Trophoblast cell (in vitro differentiated cells and primary cell): ENCODE data around the gene CDC42EP3.

Experiments used
- DNase-seq, 2 donors: peaks; one replicate each; pipeline ENCODE4 v3.0.0-alpha.2; 2016
- H2AFZ ChIP-seq: 2 replicates; pipeline ENCODE4 v1.6.1; 2013; ENCODE audit warnings: low read length, moderate library complexity, mild to moderate bottlenecking; ENCODE audit not compliant: insufficient read depth, poor library complexity
- H2AK5ac ChIP-seq: 2 replicates; pipeline ENCODE4 v1.6.1; 2013; ENCODE audit warnings: mild to moderate bottlenecking, low read length
- H2BK120ac ChIP-seq: 2 replicates; pipeline ENCODE4 v1.6.1; 2013; ENCODE audit warnings: low read length, mild to moderate bottlenecking, moderate library complexity; ENCODE audit not compliant: insufficient read depth, poor library complexity
- H2BK12ac ChIP-seq: 2 replicates; pipeline ENCODE4 v1.6.1; 2013; ENCODE audit warnings: mild to moderate bottlenecking, low read length, moderate library complexity
- H2BK5ac ChIP-seq: 2 replicates; pipeline ENCODE4 v1.6.1; 2013; ENCODE audit warnings: low read length, low read depth, moderate library complexity, mild to moderate bottlenecking; ENCODE audit not compliant: poor library complexity
- H3K14ac ChIP-seq: 2 replicates; pipeline ENCODE4 v1.6.1; 2013; ENCODE audit warnings: mild to moderate bottlenecking, low read length
- H3K18ac ChIP-seq: 2 replicates; pipeline ENCODE4 v1.6.1; 2013; ENCODE audit warnings: mild to moderate bottlenecking, low read length
- H3K23ac ChIP-seq: 2 replicates; pipeline ENCODE4 v1.6.1; 2013; ENCODE audit warnings: low read length
- H3K27ac ChIP-seq: 2 replicates; pipeline ENCODE4 v1.5.1; 2013; ENCODE audit warnings: low read depth, mild to moderate bottlenecking, inconsistent platforms, low read length, moderate library complexity
- H3K27me3 ChIP-seq: 2 replicates; pipeline ENCODE4 v1.6.1; 2013; ENCODE audit warnings: inconsistent platforms, mild to moderate bottlenecking, low read length, moderate library complexity; ENCODE audit not compliant: insufficient read depth
- H3K36me3 ChIP-seq, 2 experiments: 1 replicate in 1 of 2; 2 replicates in 1 of 2; pipeline ENCODE4 v1.6.1; 2013; ENCODE audit warnings: low read length in 2 of 2, mild to moderate bottlenecking in 2 of 2, moderate library complexity in 1 of 2; ENCODE audit not compliant: insufficient read depth in 2 of 2, control insufficient read depth in 1 of 2
- H3K4ac ChIP-seq: 2 replicates; pipeline ENCODE4 v1.6.1; 2013; ENCODE audit warnings: low read depth, mild to moderate bottlenecking, low read length, moderate library complexity
- H3K4me1 ChIP-seq, 2 experiments: 1 replicate in 1 of 2; 2 replicates in 1 of 2; pipeline ENCODE4 v1.6.1; 2013; ENCODE audit warnings: low read length in 2 of 2, mild to moderate bottlenecking in 2 of 2, moderate library complexity in 1 of 2; ENCODE audit not compliant: insufficient read depth in 2 of 2, control insufficient read depth in 1 of 2
- H3K4me2 ChIP-seq: 2 replicates; pipeline ENCODE4 v1.6.1; 2013; ENCODE audit warnings: inconsistent platforms, mild to moderate bottlenecking, low read length, moderate library complexity
- H3K4me3 ChIP-seq: 2 replicates; pipeline ENCODE4 v1.5.1; 2013; ENCODE audit warnings: mild to moderate bottlenecking, low read depth, low read length, inconsistent platforms
- H3K79me1 ChIP-seq: one replicate; pipeline ENCODE4 v1.6.1; 2013; ENCODE audit warnings: low read length
- H3K79me2 ChIP-seq: 2 replicates; pipeline ENCODE4 v1.6.1; 2013; ENCODE audit warnings: low read length, mild to moderate bottlenecking; ENCODE audit not compliant: control insufficient read depth, insufficient read depth, poor library complexity
- H3K9ac ChIP-seq: 2 replicates; pipeline ENCODE4 v1.6.1; 2013; ENCODE audit warnings: mild to moderate bottlenecking, low read length
- H3K9me3 ChIP-seq: 2 replicates; pipeline ENCODE4 v1.6.1; 2013; ENCODE audit warnings: low read depth, mild to moderate bottlenecking, control low read depth, inconsistent platforms, low read length; ENCODE audit not compliant: insufficient read depth
- H4K12ac ChIP-seq: 2 replicates; pipeline ENCODE4 v1.6.1; 2013; ENCODE audit warnings: low read depth, mild to moderate bottlenecking, low read length, moderate library complexity
- H4K8ac ChIP-seq: 2 replicates; pipeline ENCODE4 v1.6.1; 2013; ENCODE audit warnings: low read depth, mild to moderate bottlenecking, low read length, moderate library complexity
- H4K91ac ChIP-seq: one replicate; pipeline ENCODE4 v1.6.1; 2013; ENCODE audit warnings: low read depth, mild to moderate bottlenecking, low read length, moderate library complexity
- WGBS: extraction: QIAGEN DNeasy Blood & Tissue Kit; methylation state at CpG from one replicate; pipeline ENCODE4 v1.1.7; 2013; ENCODE audit warnings: missing lambda C conversion rate; ENCODE audit not compliant: insufficient read length, insufficient coverage; ENCODE audit errors: extremely low coverage; 5-methylcytosine and 5-hydroxymethylcytosine counted together

CDC42EP3 gene

DNA sequence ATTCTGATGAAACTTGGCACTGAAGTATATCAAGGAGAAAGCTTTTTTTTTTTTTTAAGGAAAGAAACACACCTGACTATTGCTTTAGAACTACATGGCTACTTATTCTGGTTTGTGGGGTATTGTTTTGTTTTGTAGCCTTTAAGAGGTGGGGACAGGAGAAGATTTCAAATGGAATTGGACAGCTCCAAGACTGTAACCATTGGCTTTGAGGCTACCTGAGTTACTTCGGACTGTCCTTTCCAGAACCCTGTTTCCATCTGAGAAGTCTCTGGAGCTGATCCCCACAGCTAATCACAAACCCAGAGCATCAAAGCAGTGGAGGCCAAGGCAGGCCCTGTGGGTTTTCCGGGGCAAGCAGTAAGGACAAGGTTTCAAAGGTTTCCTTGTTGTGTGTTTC is 4.7 kb downstream of the CDC42EP3 start:
- H3K9me3 ChIP-seq = no peaks in the 10 kb centered on the region

DNA sequence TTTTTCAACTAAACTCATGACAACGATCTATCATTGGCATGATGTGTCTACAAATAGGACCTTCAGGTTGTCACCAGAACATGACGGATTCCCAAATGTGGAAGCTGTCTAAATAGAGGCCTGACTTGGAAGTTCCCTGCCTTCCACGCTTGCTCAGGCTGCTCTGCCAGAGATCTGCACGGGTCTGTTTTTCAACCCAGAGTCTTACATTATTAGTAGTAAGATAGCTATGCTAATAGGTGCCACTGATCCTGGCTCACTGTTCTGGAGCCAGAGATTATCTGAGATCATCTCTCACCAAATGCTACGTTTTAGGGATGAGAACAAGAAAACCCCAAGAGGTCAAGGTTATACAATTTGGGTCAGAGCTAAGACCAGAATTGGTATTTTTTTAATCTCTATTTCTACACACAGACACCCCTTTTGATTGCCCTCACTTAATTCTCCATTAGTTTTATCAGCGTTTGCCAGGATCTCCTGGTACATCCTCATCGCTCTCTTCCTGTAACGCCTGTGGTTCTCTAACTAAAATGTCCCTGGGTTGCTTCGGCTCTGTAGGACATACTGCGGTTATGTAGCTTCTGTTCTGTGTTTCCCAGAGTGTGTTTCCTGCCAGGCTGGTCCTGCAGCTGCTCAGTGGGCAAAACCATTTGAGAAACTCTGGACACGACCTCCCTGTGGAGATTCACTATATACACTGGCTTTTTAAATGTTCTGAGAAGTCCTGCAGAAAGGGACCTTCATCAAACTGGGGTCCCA is 5.7 kb downstream of the CDC42EP3 start:
- Histone ChIP-seq H2BK5ac (no peak overlapping the region), H3K27ac (no peak overlapping the region), H3K4ac (peak overlapping the region; percentile 12), H4K8ac (no peak overlapping the region), H3K23ac (no peak overlapping the region), H3K4me3 (no peak overlapping the region), H3K79me1 (peaks cover under 1% of the 10 kb centered on the region), H3K9me3 (no peaks in the 10 kb centered on the region), H2AK5ac (no peak overlapping the region), H3K4me2 (peak overlapping the region; percentile 20), H3K9ac (no peak overlapping the region), H3K14ac (no peak overlapping the region), H2BK12ac (no peak overlapping the region), H2AFZ (no peak overlapping the region), H3K36me3 (peaks cover 13% of the 10 kb centered on the region in 2 experiments), H4K12ac (no peak overlapping the region), H2BK120ac (no peak overlapping the region), H4K91ac (no peak overlapping the region), H3K18ac (no peak overlapping the region), H3K27me3 (no peaks in the 10 kb centered on the region), H3K79me2 (peaks cover 18% of the 10 kb centered on the region), H3K4me1 (peaks cover 12 to 17% of the 10 kb centered on the region in 2 experiments)
- peak; percentile 48 to 71 for DNase-seq
- no CpG with 5 or more reads among the region's 11 CpGs for WGBS

More for the DNA sequence above, 4.7 kb downstream of the CDC42EP3 start:
- H3K9ac ChIP-seq = no peak overlapping the region
- H2BK5ac ChIP-seq = no peak overlapping the region
- H3K27ac ChIP-seq = no peak overlapping the region
- H3K79me2 ChIP-seq = peaks cover 23% of the 10 kb centered on the region
- peaks cover 11 to 17% of the 10 kb centered on the region in 2 experiments for H3K4me1 ChIP-seq
- H3K14ac ChIP-seq = no peak overlapping the region
- DNase-seq = no peak
- no peak overlapping the region for H4K91ac ChIP-seq
- no peak overlapping the region for H2BK120ac ChIP-seq
- H3K23ac ChIP-seq = no peak overlapping the region
- no peak overlapping the region for H2AFZ ChIP-seq
- no peak overlapping the region for H3K4me2 ChIP-seq
- H3K4me3 ChIP-seq = no peak overlapping the region
- peaks cover 9% of the 10 kb centered on the region for H3K79me1 ChIP-seq
- peaks cover 11 to 13% of the 10 kb centered on the region in 2 experiments for H3K36me3 ChIP-seq
- H4K12ac ChIP-seq = no peak overlapping the region
- WGBS = no CpG with 5 or more reads among the region's 2 CpGs
- no peaks in the 10 kb centered on the region for H3K27me3 ChIP-seq
- no peak overlapping the region for H2AK5ac ChIP-seq
- H2BK12ac ChIP-seq = no peak overlapping the region
- no peak overlapping the region for H3K4ac ChIP-seq
- H4K8ac ChIP-seq = no peak overlapping the region
- no peak overlapping the region for H3K18ac ChIP-seq

DNA sequence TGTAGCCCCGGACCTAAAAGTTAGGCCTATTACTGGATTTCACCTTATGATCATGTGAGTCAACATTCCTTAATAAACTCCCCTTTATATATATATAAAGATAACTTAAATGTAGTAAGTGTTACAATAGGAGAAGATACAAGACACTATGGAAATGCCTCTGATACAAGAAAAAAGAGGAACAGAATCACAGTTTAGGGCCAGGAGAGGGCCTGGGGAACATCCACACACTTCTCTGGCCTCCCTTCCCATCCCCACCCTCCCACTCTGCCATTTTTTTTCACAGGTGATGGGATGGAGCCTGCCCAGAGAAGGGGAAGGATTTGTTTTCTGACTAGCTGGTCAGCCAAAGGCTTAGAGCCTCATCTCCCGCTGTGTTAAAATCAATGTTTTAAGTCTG is 6.4 kb downstream of the CDC42EP3 start:
- Histone ChIP-seq H2BK120ac (no peak overlapping the region), H3K79me1 (no peaks in the 10 kb centered on the region), H3K9ac (no peak overlapping the region), H3K14ac (no peak overlapping the region), H3K36me3 (peaks cover 13% of the 10 kb centered on the region in 2 experiments), H3K4ac (peak overlapping the region; percentile 76), H4K91ac (no peak overlapping the region), H3K27me3 (no peaks in the 10 kb centered on the region), H4K8ac (no peak overlapping the region), H3K18ac (no peak overlapping the region), H3K9me3 (no peaks in the 10 kb centered on the region), H2BK5ac (no peak overlapping the region), H3K27ac (no peak overlapping the region), H4K12ac (no peak overlapping the region), H3K79me2 (peaks cover 16% of the 10 kb centered on the region), H3K4me1 (peaks cover 14 to 17% of the 10 kb centered on the region in 2 experiments), H3K4me2 (no peak overlapping the region), H2BK12ac (no peak overlapping the region), H3K4me3 (no peak overlapping the region), H3K23ac (no peak overlapping the region), H2AFZ (no peak overlapping the region), H2AK5ac (no peak overlapping the region)
- DNase-seq = no peak
- no CpG with 5 or more reads among the region's 2 CpGs for WGBS

DNA sequence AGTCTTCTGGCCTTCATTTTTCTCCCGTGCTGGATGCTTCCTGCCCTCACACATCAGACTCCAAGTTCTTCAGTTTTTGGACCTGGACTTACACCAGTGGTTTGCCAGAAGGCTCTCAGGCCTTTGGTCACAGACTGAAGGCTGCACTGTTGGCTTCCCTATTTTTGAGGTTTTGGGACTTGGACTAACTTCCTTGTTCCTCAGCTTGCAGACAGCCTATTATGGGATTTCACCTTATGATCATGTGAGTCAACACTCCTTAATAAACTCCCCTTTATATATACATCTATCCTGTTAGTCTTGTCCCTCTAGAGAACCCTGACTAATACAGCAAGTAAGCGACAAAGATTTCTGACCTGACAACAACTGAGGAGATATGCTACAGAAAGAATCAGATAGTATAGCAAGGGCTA is 7.2 kb downstream of the CDC42EP3 start:
- H3K4me1 ChIP-seq = peaks cover 12 to 15% of the 10 kb centered on the region in 2 experiments
- no peaks in the 10 kb centered on the region for H3K79me1 ChIP-seq
- no peak overlapping the region for H3K9ac ChIP-seq
- H4K12ac ChIP-seq = no peak overlapping the region
- peak; percentile 8 to 59 for DNase-seq
- peaks cover 13% of the 10 kb centered on the region in 2 experiments for H3K36me3 ChIP-seq
- H2BK12ac ChIP-seq = no peak overlapping the region
- H4K8ac ChIP-seq = no peak overlapping the region
- H2BK5ac ChIP-seq = no peak overlapping the region
- H3K23ac ChIP-seq = no peak overlapping the region
- no peak overlapping the region for H3K27ac ChIP-seq
- peak overlapping the region; percentile 15 for H3K4ac ChIP-seq
- no peaks in the 10 kb centered on the region for H3K9me3 ChIP-seq
- H3K18ac ChIP-seq = no peak overlapping the region
- WGBS = no CpG with 5 or more reads among the region's 2 CpGs
- no peak overlapping the region for H2BK120ac ChIP-seq
- H2AK5ac ChIP-seq = no peak overlapping the region
- no peak overlapping the region for H3K4me2 ChIP-seq
- H4K91ac ChIP-seq = no peak overlapping the region
- no peak overlapping the region for H2AFZ ChIP-seq
- peaks cover 13% of the 10 kb centered on the region for H3K79me2 ChIP-seq
- no peak overlapping the region for H3K14ac ChIP-seq
- H3K4me3 ChIP-seq = no peak overlapping the region
- no peaks in the 10 kb centered on the region for H3K27me3 ChIP-seq
